DMS53 (cell line): Measurements from ENCODE around the gene RAB27A.
"Not testable (repeated sequence)": the region's sequence is repeated elsewhere in the genome, so short reads cannot be mapped to it uniquely, and the experiment has no call there.

Experiments
- DNase-seq: peaks from one replicate; lab custom pipeline; 2025; lab: John Stamatoyannopoulos, UW

The RAB27A gene

DNA sequence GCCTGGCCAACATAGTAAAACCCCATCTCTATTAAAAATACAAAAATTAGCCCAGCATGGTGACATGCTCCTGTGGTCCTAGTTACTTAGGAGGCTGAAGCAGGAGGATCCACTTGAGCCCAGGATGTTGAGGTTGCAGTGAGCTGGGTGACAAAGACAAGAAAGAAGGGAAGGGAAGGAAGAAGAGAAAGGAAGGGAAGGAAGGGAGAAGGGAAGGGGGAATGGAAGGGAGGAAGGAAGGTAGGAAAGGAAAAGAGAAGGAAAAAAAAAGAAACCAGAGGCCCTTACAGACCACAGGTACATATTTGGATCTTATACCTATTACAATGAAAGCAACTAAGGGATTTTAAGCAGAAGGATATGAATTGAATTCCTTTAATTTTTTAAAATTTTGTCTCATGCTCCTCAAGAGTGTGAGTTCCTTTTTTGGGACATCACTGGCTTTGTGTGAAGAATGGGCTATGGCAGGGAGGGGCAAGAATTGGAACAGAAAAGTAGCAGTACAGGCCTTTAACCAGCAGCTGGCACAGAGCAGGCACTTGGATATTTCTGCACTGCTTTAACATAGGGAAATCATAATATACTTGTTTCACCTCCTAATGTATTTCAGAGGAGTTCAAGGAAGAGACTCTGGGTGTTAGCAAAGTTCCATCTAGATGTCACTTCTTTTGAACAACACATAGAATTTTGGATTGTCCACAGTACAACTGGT, 7.9 kb downstream of the RAB27A start:
- no peak for DNase-seq

DNA sequence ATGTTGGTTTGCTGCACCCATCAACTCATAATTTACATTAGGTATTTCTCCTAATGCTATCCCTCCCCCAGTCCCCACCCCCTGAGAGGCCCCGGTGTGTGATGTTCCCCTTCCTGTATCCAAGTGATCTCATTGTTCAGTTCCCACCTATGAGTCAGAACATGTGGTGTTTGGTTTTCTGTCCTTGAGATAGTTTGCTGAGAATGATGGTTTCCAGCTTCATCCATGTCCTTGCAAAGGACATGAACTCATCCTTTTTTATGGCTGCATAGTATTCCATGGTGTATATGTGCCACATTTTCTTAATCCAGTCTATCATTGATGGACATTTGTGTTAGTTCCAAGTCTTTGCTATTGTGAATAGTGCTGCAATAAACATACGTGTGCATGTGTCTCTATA, 9.0 kb downstream of the RAB27A start:
- DNase-seq, result peak; percentile 40

DNA sequence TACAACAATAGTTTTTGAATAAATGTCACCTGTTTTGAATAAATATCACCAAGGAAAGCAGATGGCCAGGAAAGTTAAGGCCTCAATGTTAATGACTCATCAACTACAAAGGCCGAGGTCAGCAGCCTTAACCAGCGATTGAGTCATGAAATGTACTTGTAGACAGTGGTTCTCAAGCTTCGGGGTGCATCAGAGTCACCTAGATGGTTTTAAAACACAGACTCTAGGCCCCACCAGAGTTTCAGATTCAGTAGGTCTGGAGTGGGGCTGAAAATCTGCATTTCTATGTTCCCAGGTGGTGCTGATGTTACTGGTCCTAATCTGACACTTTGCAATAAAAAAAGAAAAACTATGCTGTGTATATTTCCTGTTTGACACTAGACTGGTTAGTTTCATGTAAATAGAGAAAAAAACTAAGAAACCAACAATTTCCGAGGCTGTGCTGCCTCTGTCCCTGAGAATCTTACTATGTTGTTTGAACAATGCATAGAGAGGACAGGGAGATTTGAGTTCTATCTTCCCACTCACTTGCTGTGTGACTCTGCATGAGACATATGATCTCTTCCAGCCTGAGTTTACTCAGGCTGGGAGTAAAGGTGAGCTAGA, 9.8 kb downstream of the RAB27A start:
- DNase-seq, result peak; percentile 90

DNA sequence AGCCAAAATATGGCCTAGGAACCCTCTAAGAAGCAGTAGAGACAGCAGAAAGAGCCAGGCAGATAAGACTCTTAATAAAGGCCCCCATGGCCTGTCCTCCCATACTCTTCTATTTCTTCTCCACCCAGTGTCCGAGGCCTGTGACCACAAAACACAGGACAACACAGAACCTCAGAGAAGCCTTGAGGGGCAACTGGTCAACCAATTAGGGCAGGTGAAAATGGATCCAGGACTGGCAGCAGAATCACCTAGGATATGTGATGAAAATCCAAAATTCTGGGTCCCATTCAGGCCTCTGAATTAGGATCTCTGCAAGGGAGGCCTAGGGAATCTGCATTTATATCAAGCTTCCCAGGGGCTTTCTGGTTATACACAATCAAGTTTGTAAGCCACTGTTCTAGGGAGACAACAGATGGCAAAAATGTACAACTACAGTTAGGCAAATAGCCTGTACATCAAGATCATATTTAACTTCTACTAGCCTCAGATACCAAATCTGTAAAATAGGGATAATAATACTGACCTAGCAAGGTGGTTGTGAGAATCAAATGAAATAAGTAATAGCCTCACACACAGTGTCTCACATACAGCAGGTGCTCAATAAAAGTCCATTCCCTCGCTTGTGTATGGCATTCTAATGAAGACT, 10.4 kb downstream of the RAB27A start:
- no peak for DNase-seq

DNA sequence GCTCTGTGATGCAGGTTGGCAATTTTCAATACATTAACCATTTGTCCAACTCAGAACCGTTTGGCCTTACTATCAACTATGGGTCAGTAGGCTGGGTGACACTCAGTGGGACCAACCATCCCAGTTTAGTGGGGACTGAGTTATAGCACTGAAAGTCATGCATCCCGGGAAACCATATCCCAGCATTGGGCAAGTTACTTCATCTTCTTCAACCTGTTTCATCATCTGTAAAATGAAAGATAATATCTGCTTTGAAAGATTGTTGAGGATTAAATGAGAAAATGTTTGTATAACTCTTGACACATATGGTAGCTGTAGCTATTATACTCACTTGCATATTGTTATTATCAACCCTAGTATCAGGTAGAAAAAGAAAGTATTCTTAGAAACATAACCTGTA, 11.9 kb downstream of the RAB27A start:
- DNase-seq, result no peak

DNA sequence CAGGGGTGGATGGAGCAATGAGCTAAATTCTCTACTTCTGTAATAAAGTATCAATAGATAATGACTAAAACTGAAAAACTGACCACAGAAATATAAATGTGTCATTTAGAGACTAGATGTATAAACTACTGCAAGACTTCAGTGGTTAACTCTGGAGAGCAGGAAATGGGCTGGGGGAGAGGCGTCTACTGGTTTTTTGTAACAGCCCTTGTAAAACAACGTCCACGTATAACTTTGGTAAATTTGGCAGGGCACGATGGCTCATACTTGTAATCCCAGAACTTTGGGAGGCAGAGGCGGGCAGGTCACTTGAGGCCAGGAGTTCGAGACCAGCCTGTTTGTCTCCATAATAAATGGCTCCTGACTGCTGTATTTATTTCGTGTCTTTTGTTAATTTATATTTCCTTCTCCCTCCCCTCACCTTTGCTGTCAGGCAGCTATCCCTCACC, 12.5 kb downstream of the RAB27A start:
- no peak for DNase-seq

DNA sequence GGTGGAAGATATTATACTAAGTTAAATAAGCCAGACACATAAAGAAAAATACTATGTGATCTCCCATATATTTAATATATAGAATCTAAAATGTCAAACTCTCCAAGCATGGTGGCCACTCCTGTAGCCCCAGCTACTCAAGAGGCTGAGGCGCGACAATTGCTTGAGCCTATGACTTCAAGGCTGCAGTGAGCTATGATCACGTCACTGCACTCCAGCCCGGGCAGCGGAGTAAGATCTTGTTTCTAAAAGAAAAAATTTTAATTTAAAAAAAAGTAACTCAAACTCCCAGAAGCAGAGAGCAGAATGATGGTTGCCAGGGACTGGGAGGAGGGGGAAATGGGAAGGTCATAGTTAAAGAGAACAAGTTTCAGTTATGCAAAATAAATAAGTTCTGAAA, 13.3 kb downstream of the RAB27A start:
- DNase-seq, result no peak

DNA sequence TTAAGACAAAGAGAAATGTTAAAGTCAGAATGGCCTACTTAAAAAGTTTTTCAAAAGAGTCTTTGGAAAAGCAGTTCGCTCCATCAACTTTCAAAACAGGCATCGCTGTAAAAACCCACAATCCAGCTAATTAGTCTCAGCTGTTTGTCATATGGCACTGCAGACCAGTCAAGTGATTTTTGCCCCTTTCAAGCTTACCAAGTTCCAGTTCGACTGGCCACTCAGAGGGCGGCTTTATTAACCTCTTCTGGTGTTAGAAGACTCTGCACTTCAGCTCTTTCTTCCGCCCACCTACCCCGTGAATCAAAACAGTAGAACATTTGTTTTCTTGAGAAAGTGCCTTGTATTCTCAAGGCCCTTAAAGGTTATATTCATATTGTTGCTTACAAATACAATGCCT, 19.3 kb downstream of the RAB27A start:
- DNase-seq, result no peak

DNA sequence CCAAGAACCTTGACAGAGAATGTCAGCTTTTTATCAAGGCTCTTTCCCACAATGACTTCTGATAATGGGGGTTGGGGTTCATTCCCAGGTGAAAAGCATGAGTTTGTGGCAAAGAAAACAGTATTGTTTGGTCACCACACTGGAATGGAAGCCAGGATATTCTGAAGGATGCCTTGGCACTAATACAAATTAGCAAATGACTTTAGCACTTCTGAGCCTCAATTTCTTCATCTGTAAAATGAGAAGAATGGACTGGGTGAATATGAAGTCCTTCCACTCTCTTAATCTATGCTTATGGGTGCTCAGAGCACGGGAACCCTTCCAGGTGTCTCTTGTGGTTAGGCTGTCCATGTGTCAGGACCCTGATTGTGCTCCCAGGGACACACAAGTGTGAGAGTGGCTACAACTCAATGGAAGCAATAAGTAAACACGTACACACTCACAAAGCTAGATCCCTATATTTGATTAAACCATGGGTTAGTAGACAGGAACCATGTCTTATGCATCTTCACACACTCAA, 21.4 kb downstream of the RAB27A start:
- DNase-seq, result no peak

DNA sequence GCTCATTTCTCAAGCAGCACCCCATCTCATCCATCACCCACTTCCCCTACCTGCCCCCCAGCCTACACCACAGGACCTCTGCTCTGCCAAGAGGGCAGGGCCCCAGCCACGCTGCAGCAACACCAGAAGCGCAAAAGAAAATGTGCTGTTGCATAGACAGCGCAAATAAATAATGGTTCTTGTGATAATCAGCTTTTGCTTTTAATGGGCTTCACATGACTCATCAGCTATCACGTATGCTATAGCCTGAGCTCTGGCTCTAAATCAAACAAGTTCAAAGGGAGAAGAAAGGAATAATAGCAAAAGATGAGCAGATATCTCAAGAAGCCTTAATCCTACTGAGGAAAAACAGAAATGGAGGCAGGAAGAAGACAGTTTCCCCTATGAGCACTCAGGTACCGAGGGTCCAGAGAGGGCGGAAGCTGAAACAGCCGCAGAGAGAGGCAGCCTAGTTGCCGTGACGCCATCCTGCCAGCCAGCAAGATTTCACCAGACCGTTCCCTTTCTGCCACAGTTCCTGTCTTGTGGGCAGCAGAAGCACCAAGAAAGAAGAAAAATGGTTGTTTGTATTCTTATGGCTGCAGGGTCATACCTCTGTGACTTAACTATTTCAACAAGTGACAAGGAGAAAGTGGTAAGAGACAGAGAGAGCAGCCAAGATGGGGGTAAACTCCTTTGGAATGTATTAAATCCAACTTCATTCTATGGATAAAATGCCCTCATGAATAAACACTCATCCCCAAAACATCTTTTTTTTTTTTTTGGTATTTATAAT, 22.0 kb downstream of the RAB27A start:
- peak; percentile 9 for DNase-seq

DNA sequence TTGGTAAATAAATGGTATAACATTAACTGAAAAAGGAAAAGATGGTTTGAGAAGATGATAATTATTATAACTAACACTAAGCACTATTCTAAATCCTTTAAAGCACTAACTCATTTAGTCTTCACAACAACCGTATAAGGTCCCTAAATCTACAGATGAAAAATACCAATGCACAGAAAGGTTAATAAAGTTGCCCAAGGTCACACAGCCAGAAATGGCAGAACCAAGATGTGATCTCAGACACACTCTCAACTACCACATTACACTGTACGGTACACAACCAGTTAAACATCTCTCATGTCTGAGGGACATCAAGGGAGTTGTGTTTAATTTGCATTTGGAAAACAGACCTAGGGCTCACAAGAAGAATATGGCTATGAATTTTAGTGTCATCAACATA, 23.1 kb downstream of the RAB27A start:
- no peak for DNase-seq

DNA sequence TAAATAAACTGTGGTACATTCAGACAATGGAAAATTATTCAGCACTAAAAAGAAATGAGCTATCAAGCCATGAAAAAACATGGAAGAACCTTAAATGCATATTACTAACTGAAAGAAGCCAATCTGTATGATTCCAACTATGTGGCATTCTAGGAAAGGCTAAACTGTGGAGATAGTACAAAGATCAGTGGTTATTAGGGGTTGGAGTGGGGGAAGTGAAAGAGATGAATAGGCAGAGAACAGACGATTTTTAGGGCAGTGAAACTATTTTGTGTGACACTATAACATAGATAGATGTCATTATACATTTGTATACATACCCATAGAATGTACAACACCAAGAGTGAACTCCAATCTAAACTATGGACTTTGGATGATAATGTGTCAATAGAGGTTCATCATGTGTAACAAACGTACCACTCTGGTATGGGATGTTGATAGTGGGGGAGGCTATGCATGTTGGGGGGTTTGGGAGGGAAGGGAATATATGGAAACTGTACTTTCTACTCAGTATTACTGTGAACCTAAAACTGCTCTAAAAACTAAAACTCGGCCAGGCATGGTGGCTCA, 29.0 kb downstream of the RAB27A start:
- no peak for DNase-seq

DNA sequence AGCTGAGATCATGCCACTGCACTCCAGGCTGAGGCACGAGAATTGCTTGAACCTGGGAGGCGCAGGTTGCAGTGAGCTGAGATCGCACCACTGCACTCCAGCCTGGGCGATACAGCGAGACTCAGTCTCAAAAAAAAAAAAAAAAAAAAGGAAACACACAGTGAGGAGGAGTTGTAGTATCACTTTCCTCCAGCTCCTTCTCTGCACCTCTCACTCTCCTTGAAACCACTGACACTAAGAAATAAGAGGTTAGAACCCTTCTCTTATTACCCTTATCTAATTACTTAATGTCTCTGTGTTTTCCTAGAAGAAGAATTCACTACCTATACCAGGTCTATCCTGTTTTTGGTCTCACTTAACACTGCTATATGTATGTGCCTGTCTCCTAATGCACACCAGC, 31.7 kb downstream of the RAB27A start:
- DNase-seq, result no peak

DNA sequence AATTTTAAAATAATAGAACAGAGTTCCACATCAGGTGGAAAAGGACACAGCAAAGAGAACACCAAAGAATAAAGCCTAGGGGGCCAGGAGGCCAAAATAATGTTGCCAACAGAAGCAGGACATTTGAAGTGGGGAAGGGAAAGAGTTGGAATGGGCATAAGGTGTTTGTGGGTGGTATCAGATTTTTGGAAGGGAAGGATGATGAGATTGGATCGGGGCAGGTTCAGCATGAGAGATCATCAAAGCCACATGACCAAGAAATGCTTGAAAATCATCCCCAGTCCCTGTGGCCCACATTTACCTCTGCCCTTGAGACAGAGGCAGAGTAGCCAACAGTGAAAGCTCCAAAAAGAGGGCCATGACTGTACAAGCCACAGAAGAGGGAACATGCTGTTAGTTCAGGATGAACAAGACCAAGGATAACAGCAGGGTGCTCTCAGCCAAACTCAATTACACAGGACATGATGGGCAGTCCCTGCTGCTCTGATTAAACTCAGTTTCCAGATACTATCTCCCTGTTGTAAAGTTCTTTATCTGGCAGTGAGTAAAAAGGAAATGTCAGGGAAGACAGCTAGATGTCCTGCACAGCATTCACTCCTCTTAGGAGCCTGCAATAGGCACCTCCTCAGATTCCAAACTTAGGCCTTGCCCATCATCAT, 32.5 kb downstream of the RAB27A start:
- DNase-seq, result no peak

DNA sequence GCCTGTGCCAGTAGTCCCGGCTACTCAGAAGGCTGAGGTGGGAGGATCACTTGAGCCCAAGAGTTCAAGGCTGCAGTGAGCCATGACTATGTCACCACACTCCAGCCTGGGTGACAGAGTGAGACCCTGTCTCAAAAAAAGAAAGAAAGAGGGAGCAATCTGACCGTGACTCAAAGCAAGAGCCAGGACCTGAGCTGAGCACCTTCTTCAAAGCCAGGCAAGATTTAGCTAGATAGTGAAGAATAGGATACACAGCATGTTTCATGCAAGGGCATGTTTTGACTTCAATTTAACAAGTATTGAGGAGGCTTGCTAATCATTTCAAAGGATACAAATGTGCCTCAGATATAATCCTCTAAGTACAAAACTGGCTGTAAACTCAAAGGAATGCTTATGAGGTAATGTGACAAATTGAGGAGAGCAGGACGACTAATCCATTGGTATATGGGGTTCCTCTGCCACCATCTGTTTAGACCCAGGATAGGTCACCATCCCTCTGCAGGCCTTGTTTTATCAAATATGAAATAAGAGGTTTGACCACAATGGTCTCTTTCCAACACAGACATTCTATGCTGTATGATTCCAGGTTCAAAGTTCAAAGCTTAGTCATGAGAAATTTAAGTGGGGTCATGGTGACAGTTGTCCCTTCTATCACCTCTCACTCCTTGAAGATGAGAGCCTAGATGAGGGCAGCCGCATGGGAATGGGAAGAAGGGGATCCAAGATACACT, 33.2 kb downstream of the RAB27A start:
- DNase-seq, result no peak

DNA sequence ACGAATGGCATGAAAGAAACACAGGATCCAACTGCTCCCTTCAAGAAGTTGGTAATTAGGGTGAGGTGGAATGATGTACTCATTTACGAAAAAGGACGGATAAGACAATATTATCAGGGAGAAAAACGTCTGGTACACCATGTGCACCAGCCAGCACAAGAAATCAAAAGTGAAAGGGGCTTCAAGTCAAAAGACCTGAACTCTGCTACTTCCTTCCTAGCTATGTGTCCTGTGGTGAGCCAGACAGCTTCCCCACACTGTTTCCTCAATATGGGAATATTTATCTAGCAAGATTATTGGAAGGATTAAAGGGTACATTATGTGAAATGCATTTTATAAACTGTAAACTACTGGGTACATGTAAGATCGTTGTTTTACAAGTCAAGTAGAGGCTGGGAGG, 33.9 kb downstream of the RAB27A start:
- DNase-seq, result no peak

DNA sequence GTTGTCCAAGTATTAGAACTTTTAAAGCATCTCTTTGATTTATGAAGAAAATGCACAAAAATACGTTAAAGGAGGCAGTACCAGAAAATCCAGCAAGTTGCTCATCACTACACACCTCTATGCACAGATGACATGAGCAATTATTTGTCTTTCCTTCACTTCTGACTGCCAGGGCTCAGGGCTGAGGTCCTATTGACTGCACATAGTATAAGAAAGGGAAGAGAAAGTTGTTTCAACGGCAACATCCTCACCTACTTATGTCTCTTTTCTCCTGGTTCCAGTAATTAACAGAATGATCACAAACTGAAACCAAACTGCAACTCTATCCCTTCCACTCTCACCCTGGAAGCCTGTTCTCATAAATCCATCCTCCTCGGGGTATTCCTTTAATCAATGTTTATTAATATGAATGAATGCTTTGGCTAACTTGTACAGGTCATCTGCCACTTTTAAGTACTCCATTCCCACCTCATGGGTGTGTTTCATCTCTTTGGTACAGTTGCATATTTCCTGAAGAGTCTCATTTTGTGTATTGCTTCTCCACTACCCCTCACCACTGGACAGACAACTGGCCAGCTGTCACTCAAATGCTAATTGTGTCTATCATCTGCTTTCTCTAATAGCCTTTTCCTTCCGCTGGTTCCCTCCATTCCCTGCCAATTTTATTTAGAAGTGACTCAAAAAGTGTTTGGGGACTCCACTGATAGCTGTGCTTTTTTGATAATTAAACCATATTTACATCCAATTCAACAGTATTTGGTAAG, 34.5 kb downstream of the RAB27A start:
- no peak for DNase-seq

DNA sequence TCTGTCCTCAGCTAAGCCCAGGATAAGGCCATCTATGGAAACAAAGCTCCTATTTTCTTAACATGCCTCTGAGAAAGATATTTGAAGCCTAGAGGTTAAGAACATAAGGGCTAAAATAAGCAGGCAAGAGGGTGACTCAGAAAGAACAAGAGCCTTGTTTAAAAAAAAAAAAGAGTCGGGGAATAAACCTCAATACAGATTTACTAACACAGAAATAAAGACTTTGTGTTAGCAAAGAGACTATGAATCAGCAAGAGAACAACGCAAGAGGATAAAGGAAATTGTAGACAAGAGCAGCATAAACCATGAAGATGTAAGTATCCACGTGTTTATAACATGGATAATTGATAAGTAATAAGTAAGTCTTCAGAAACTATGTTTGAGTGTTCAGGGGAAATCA, 36.0 kb downstream of the RAB27A start:
- DNase-seq, result peak; percentile 15

DNA sequence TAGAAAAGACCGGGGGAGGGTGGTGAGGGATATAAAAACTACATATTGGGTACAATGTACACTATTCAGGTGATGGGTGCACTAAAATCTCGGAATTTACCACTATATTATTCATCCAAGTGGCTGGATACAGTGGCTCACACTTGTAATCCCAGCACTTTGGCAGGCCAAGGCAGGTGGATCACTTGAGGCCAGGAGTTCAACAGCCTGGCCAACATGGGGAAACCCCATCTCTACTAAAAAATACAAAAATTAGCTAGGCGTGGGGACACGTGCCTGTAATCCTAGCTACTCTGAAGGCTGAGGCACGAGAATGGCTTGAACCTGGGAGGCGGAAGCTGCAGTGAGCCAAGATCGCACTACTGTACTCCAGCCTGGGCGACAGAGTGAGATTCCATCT, 37.4 kb downstream of the RAB27A start:
- not testable (repeated sequence) for DNase-seq

DNA sequence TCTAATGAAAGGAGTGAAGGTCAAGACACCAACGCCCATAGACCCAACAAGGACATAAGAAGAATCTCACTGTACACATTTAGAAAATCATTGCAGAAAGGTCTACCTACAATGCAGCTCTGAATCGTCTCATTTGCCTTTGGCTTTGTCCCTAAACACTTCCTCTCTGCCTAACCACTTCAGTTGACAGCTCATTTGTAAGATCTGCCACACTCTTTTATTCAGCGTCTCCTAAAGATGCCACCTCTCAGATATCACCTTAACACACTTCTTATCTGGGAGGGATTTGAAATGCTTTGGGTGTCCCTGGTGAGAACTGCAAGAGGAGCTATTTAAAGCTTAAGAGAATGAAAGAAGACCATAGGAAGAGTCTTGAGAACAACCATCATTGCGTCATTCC, 38.7 kb downstream of the RAB27A start:
- no peak for DNase-seq
